Left lung (tissue), 10 donors: ENCODE data around the gene AVPR2. TPM values are rescaled to one million over a fixed set of nuclear protein-coding genes. Genes with fewer than 3 reads are reported as not detected.
A peak's percentile ranks its signal among the peaks of the same experiment; 100 is the strongest.

Experiments used
- ATAC-seq: fragments of 200-7000 bp; cut with Tn5 transposase; one replicate; pipeline ENCODE4 v1.9.1; 2020; ENCODE audit warnings: moderate library complexity
- DNase-seq, 4 donors: peaks; one replicate each; pipeline ENCODE4 v3.0.0-alpha.2; 2013 to 2020
- H3K27ac ChIP-seq, 2 donors: fragments of 200-600 bp; sonication (generic) in 1 of 2; one replicate each; pipeline versions ENCODE4 v1.5.0 to v1.8.0; 2020 to 2021
- H3K27me3 ChIP-seq, 2 donors: fragments of 200-600 bp; sonication (generic) in 1 of 2; one replicate each; pipeline versions ENCODE4 v1.5.0 to v1.8.0; 2020 to 2021
- H3K36me3 ChIP-seq, 2 donors: fragments of 200-600 bp; sonication (generic) in 1 of 2; one replicate each; pipeline versions ENCODE4 v1.5.0 to v1.8.0; 2020 to 2021
- H3K4me1 ChIP-seq, 2 donors: fragments of 200-600 bp; one replicate each; pipeline ENCODE4 v1.8.0; 2021
- H3K4me3 ChIP-seq, 2 donors: fragments of 200-600 bp; sonication (generic) in 1 of 2; one replicate each; pipeline versions ENCODE4 v1.5.0 to v1.8.0; 2020 to 2021; ENCODE audit warnings: mild to moderate bottlenecking in 1 of 2
- H3K9me3 ChIP-seq, 2 donors: fragments of 200-600 bp; sonication (generic) in 1 of 2; one replicate each; pipeline versions ENCODE4 v1.5.0 to v1.8.0; 2020 to 2021
- intact Hi-C, 2 donors: fragments of 100-400 bp; cut with DNase I; formaldehyde crosslinking; loops; one replicate each; pipeline versions ENCODE4 v1.11.2 to v1.14.2; 2022
- polyA plus RNA-seq, 6 donors: library from polyadenylated mRNA; unstranded; fragments of 120-200 nt; gene quantifications; one replicate each; pipeline ENCODE4 v1.2.1, GENCODE V29; 2013; ENCODE audit not compliant: insufficient read length in 6 of 6
- total RNA-seq, 2 donors: library from RNA; stranded (reverse); fragmentation: NEBNext Ultra II Directional; extraction: Animal tissue kit (Norgen Biotek cat#: 25700); gene quantifications; one replicate each; pipeline ENCODE4 v1.2.1, GENCODE V29; 2021
- TF ChIP-seq, protein P1 (sequence below), 2 donors: fragments of 200-600 bp; sonication (generic) in 1 of 2; IDR thresholded peaks; one replicate each; pipeline versions ENCODE4 v1.5.0 to v1.8.0; 2021; ENCODE audit warnings: antibody characterized with exemption in 2 of 2
- donor health status: DM: no; HTN: yes; CAD: no.
- donor health status: DM: no; HTN: no; CAD: no.

The AVPR2 gene
- total and polyA plus RNA-seq, 8 donors: 0.52 to 1.3 (median 0.83) TPM

DNA sequence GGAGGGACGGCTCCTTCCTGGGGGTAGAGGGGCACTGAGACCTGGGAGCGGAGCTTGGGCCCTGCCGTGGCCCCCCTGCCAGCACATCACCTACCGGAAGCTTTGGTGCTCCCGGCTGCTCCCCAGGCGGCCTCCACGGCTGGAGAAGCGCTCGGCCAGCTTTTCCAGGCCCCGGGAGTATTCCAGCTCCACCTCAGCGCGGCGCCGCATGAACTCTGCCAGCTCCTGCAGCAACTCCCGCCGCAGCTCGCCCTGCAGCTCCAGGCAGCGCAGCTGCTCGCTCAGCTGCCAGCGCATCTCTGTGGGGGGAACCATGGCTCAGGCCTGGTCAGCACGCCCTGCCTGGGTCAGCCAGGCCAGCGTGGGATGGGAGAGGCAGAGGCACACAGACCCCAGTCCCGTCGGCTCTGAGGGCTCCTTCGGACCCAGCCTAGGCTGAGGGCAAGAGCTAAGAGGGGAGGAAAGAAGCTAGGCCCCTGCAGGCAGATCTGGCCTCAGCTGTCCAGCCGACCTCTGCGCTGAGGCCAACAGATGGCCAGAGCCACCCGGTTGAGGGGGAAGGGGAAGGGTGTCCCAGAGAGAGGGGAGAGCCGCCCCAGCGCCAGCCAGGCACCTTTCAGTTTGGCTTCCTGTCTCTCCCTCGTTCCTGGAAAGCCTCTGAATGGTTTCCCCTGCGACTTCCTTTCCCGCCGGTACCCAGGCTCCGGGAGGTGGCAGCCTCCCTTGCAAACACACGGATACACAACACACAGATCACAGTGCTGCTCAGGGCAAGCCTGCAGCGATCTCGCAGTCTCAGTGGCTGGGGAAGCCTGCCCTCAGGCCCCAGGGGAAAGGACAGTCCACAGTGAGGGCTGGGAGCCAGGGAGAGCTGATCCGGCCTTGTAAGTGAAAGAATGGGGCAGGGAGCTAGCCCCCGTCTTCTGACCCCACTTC is 17.3 kb downstream of the AVPR2 start:
- intact Hi-C loops: no loop called here
- Histone ChIP-seq H3K4me3 (peak overlapping the region in 1 of 2 donors; percentile 57), H3K4me1 (peaks cover 4 to 31% of the 10 kb centered on the region in 2 donors), H3K36me3 (peaks cover 0 to 41% of the 10 kb centered on the region in 2 donors), H3K27me3 (no peaks in the 10 kb centered on the region), H3K27ac (peak overlapping the region in 1 of 2 donors; percentile 97), H3K9me3 (no peaks in the 10 kb centered on the region)
- DNase-seq (peak in 1 of 4 donors; percentile 57), ATAC-seq (no peak)
- TF ChIP-seq, protein P1, sequence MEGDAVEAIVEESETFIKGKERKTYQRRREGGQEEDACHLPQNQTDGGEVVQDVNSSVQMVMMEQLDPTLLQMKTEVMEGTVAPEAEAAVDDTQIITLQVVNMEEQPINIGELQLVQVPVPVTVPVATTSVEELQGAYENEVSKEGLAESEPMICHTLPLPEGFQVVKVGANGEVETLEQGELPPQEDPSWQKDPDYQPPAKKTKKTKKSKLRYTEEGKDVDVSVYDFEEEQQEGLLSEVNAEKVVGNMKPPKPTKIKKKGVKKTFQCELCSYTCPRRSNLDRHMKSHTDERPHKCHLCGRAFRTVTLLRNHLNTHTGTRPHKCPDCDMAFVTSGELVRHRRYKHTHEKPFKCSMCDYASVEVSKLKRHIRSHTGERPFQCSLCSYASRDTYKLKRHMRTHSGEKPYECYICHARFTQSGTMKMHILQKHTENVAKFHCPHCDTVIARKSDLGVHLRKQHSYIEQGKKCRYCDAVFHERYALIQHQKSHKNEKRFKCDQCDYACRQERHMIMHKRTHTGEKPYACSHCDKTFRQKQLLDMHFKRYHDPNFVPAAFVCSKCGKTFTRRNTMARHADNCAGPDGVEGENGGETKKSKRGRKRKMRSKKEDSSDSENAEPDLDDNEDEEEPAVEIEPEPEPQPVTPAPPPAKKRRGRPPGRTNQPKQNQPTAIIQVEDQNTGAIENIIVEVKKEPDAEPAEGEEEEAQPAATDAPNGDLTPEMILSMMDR (IDR thresholded peaks at IDR 0.05): no peak

DNA sequence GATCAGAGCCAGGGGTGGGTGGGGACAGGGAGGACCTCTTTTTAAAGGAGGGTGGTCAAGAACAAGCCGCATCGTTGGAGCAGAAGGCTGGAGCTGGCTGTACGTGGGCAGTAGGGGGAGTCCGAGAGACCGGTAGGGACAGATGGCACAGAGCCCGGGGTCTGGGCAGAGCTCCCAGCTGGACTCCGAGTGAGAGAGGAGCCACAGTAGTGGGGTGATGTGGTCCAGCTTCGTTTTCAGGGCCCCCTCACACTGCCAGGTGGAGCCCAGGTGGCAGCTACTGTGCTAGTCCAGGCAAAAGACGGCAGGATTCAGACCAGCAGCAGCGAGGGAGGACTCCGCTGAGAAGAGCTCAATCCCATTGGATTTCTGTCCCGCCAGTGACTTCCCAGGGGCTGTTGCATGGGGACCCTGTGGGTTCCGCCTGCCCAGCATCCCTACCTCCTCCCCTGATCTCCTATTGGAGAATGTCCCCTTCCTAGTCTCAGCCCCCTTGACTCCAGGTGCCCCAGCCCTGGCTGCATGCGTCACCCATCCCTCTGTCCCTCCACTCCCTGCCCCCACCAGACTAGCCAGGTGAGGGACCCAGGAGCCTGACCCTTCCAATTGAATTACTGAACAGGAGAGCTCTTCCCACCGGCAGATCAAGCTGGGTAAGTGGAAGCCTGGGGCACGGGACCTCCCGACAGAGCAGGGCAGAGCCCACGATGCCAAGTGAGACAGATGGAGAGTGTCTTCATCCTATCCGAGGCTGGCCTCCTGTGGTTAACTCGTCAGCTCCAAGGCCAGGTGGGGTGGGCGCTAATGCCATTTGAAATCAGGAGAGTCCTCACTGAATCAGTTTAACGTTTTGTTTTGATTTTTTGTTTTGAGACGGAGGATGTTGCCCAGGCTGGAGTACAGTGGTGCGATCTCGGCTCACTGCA is 18.7 kb downstream of the AVPR2 start:
- peaks cover 0 to 28% of the 10 kb centered on the region in 2 donors for H3K36me3 ChIP-seq
- intact Hi-C loops: no loop called here
- ATAC-seq: peak; percentile 48
- H3K4me1 ChIP-seq: peaks cover 4 to 31% of the 10 kb centered on the region in 2 donors
- peak overlapping the region in 1 of 2 donors; percentile 97 for H3K27ac ChIP-seq
- peak overlapping the region in 1 of 2 donors; percentile 57 for H3K4me3 ChIP-seq
- DNase-seq: peak in 3 of 4 donors; percentile 70 to 87 (median 74)
- TF ChIP-seq, protein P1 (IDR thresholded peaks at IDR 0.05): peak in 1 of 2 donors; percentile 39
- H3K27me3 ChIP-seq: no peaks in the 10 kb centered on the region
- no peaks in the 10 kb centered on the region for H3K9me3 ChIP-seq

DNA sequence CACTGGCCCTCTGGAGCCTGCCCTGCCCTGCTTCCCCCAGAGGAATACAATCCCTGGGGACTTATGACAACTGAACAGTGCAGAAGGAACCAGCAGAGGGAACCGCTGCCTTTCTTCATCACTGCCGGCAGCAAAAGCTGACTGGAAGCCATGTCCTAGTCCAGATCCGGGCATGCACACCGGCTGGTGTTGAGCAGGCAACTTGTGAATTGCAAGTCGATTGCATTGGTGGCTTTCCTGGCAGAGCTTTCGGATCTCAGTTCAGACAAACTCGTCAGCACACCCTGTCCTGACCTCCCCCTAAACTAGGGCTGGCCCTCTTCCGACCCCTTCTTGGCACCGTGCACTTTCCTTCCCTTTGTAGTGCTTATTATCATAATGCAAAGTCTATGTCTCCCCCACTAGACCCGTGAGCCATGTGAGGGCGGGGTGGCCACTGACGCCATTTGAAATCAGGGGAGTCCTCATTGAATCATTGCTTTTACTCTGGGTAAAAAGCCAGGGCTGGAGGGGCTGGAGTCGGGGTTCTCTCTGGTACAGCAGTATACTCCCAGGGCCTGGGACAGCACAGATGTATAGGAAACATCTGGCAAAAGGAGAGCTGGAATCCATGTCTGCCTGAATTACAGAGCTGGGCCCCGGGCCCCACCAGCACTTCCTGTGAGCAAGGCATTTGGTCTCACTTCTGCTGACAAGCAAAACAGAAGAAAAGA is 19.8 kb downstream of the AVPR2 start:
- Histone ChIP-seq H3K9me3 (no peaks in the 10 kb centered on the region), H3K36me3 (peaks cover 0 to 17% of the 10 kb centered on the region in 2 donors), H3K27me3 (no peaks in the 10 kb centered on the region), H3K4me1 (peaks cover 4 to 40% of the 10 kb centered on the region in 2 donors), H3K4me3 (peak overlapping the region in 1 of 2 donors; percentile 57), H3K27ac (peak overlapping the region; percentile 67 to 97)
- peak in 2 of 4 donors; percentile 44 to 57 for DNase-seq
- no peak for ATAC-seq
- intact Hi-C loops: no loop called here
- TF ChIP-seq, protein P1 (IDR thresholded peaks at IDR 0.05): peak in 1 of 2 donors; percentile 20

DNA sequence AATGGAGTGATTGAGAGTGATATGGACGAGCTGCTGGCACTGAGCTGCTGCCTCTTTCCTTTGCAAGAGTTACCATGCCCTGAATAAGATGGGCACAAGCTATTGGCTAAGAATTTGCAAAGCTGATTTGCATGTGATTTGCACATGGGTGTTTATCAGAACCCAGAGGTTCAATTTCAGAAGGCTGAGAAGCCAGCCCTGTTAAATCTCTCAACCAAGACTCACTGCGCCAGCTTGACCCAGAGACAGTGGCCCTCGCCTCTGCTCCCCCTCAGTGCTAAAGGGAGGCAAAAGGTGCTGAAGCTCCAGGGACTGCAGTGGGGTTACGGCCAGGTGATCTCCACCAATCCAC is 20.9 kb downstream of the AVPR2 start:
- TF ChIP-seq, protein P1 (IDR thresholded peaks at IDR 0.05): no peak
- no peaks in the 10 kb centered on the region for H3K9me3 ChIP-seq
- H3K27me3 ChIP-seq: no peaks in the 10 kb centered on the region
- no peak for ATAC-seq
- intact Hi-C loops: no loop called here
- peak overlapping the region; percentile 67 to 97 for H3K27ac ChIP-seq
- peaks cover 0 to 14% of the 10 kb centered on the region in 2 donors for H3K36me3 ChIP-seq
- DNase-seq: no peak
- H3K4me3 ChIP-seq: peak overlapping the region in 1 of 2 donors; percentile 57
- peaks cover 4 to 44% of the 10 kb centered on the region in 2 donors for H3K4me1 ChIP-seq
